HG03175 (cell line): ENCODE data around the gene CHID1.

Experiments
- ATAC-seq: cut with Tn5 transposase; IDR thresholded peaks from one replicate; pipeline ENCODE4 v1.9.1; 2021; ENCODE audit warnings: mild to moderate bottlenecking, moderate library complexity; ENCODE audit not compliant: unreplicated experiment

The CHID1 gene

GRCh38 chr11:889257-889656, 21.4 kb downstream of the CHID1 start:
- no peak for ATAC-seq

GRCh38 chr11:888310-889212, 22.0 kb downstream of the CHID1 start:
- ATAC-seq: no peak

- ATAC-seq: no peak
Observed at GRCh38 chr11:887589-887988, 23.0 kb downstream of the CHID1 start.

GRCh38 chr11:886568-886967, 24.0 kb downstream of the CHID1 start:
- ATAC-seq: no peak

- ATAC-seq: no peak
Observed at GRCh38 chr11:884578-885070, 26.0 kb downstream of the CHID1 start.

GRCh38 chr11:883527-883926, 27.1 kb downstream of the CHID1 start:
- ATAC-seq: no peak

- ATAC-seq: no peak
Observed at GRCh38 chr11:882596-882995, 28.0 kb downstream of the CHID1 start.

- ATAC-seq: no peak
Observed at GRCh38 chr11:880447-880846, 30.2 kb downstream of the CHID1 start.

- no peak for ATAC-seq
Observed at GRCh38 chr11:877565-877964, 33.0 kb downstream of the CHID1 start.

GRCh38 chr11:876545-876944, 34.1 kb downstream of the CHID1 start:
- no peak for ATAC-seq

- no peak for ATAC-seq
Observed at GRCh38 chr11:875769-876301, 34.8 kb downstream of the CHID1 start.

- no peak for ATAC-seq
Observed at GRCh38 chr11:875203-875602, 35.4 kb downstream of the CHID1 start.

GRCh38 chr11:873706-874105, 36.9 kb downstream of the CHID1 start:
- ATAC-seq: no peak

GRCh38 chr11:872799-873198, 37.8 kb downstream of the CHID1 start:
- no peak for ATAC-seq

- ATAC-seq: no peak
Observed at GRCh38 chr11:871472-871871, 39.1 kb downstream of the CHID1 start.

GRCh38 chr11:870418-870817, 40.2 kb downstream of the CHID1 start:
- ATAC-seq: no peak

- no peak for ATAC-seq
Observed at GRCh38 chr11:870127-870413, 40.5 kb downstream of the CHID1 start.

GRCh38 chr11:869399-870126, 41.0 kb downstream of the CHID1 start:
- no peak for ATAC-seq

GRCh38 chr11:868802-869201, 41.8 kb downstream of the CHID1 start:
- ATAC-seq: no peak

GRCh38 chr11:868394-868793, 42.2 kb downstream of the CHID1 start:
- no peak for ATAC-seq

GRCh38 chr11:867856-868358, 42.7 kb downstream of the CHID1 start:
- ATAC-seq: no peak

- ATAC-seq: no peak
Observed at GRCh38 chr11:866481-866880, 44.1 kb downstream of the CHID1 start.
